Subcutaneous adipose tissue (tissue), 4 donors: ENCODE measurements around the gene TFR2. TPM values are rescaled to one million over a fixed set of nuclear protein-coding genes. Genes with fewer than 3 reads are reported as not detected.

Experiments
- total RNA-seq, 4 donors: library from RNA; depleted of rRNA; stranded (reverse); fragments of >200 nt; gene quantifications; one replicate each; pipeline ENCODE4 v1.1.0, GENCODE V29; 2016
- TF ChIP-seq, protein P1 (sequence below): fragments of 450-650 bp; IDR thresholded peaks from one replicate; pipeline ENCODE4 v1.5.1; 2016; ENCODE audit warnings: low read depth, mild to moderate bottlenecking, control low read depth, antibody characterized with exemption, moderate library complexity

TFR2 gene
- total RNA-seq, 4 donors from 2014 or later = 0.49 to 0.94 (median 0.88) TPM; not detected in 1

DNA sequence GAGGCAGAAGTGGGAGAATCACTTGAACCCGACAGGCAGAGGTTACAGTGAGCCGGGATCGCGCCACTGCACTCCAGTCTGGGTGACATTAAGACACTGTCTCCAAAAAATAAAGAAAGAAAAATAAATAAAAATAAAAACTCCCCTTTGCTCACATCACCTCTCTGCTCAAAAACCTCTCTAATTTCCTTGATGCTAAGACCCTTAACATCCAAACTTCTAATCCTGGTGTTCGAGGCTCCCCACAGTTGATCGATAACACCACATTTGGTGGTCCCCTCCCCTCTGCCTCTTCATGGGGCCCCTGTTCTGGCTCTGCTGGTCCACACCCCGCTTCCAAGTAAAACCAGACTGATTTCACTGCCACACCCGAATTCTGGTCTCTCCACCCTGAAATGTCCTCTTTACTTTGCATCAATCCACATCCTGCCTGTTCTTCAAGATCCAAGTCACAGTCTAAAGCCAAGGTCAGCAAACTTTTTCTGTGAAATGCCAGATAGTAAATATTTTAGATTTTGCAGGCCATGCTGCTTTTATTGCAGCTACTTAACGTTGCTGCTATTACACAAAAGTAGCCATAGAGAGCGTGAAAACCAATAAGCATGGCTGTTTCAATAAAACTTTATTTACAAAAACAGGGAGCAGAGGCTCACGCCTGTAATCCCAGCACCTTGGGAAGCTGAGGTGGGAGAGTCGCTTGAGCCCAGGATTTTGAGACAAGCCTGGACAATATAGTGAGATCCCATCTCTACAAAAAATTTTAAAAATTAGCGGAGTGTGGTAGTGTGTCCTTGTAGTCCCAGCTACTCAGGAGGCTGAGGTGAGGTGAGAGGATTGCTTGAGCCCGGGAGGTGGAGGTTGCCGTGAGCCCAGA, 17.2 kb downstream of the TFR2 start:
- TF ChIP-seq, protein P1, sequence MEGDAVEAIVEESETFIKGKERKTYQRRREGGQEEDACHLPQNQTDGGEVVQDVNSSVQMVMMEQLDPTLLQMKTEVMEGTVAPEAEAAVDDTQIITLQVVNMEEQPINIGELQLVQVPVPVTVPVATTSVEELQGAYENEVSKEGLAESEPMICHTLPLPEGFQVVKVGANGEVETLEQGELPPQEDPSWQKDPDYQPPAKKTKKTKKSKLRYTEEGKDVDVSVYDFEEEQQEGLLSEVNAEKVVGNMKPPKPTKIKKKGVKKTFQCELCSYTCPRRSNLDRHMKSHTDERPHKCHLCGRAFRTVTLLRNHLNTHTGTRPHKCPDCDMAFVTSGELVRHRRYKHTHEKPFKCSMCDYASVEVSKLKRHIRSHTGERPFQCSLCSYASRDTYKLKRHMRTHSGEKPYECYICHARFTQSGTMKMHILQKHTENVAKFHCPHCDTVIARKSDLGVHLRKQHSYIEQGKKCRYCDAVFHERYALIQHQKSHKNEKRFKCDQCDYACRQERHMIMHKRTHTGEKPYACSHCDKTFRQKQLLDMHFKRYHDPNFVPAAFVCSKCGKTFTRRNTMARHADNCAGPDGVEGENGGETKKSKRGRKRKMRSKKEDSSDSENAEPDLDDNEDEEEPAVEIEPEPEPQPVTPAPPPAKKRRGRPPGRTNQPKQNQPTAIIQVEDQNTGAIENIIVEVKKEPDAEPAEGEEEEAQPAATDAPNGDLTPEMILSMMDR = no peak

DNA sequence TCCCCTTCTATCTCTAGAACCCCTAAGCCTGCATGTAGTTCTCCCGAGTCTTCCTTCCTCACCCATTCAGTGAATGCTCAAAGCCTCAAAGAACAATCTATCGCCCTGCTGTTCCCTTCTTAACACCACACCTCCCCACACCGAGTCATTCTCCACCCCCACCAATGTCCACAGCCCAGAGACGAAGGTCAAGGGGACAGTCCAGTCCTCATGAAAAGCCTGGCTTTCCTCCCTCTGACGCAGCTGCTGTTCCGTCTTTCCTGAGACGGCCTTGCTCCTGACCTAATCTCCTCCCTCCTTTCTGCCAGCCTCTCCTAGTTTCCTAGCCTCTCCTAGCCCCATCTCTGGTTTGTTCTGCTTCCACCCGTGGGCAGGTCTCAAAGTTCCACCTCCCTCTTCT, 19.8 kb downstream of the TFR2 start:
- TF ChIP-seq, protein P1 = no peak

- TF ChIP-seq, protein P1 = no peak
Measured at GRCh38 chr7:100620804-100621203, 20.5 kb downstream of the TFR2 start.

DNA sequence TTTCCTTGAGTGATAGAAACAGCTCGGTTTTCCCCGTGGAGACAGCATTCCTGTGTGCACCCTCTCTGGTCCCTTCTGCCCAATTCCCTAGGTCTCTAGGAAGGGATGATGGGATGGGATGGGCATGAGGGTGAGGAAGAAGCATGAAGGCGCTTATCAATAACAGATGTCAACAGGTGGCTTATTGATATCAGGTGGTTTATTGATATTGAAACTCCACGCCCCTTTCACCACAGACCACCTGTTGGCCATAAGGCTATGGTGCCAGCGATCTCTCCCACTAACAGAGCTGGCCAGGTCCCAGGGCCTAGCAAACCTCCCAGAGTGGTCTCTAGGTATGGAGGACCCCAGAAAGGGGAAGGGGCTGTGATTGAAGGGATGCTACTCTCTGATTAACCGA, 21.1 kb downstream of the TFR2 start:
- TF ChIP-seq, protein P1 = no peak

DNA sequence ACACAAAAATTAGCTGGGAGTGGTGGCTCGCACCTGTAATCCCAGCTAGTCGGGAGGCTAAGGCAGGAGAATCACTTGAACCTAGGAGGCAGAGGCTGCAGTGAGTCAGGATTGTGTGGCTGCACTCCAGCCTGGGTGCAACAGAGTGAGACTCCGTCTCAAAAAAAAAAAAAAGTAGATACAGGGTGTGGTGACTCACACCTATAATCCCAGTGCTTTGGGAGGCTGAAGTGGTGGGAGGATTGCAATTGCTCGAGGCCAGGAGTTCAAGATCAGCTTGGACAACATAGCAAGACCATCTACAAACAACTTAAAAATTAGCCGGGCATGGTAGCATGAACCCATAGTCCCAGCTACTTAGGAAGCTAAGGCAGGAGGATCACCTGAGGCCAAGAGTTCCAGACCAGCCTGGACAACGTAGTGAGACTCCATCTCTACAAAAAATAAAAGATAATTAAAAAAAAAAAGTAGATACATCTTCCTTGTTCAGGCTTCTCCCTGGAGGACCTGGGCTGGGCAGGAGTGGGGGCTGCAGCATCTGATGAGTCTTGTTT, 27.0 kb downstream of the TFR2 start:
- TF ChIP-seq, protein P1 = no peak

DNA sequence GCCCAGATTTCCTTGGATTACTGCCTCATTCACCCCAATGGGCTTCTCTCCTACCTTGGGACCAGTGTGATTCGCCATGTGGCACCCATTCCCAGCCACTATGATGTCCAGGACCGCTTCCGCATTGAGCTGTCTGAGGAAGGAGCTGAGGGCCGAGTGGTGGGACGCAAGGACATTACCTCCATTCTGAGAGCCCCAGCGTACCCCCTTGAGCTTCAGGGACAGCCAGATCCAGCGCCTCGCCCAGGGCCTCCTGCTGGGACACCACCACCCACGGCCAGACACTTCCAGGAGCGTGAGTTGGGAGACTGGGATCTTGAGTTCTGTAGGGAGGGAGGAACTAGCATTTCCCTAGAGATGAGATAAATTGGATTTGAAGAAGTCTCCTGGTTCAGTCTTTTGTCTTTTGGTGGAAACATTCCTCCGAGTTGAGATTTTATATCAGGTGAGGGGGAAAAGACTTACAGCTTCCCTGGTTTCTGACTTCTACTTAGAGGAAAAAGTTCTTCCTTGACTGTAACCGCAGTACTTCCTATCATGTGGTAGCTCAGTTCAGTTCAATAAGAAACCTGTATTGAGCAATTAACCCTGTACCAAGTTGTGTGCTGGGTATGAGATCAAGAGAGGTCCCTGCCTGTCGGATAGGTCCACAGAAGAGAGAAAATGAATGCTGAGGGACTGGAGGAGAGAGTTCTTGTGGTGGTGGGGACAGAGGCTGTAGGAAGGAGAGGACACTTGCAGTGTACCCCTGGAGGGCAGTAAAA, 27.8 kb downstream of the TFR2 start:
- TF ChIP-seq, protein P1 = no peak
